HT1080 (cell line): Measurements from ENCODE around the gene PXN. TPM values are rescaled to one million over a fixed set of nuclear protein-coding genes. Genes with fewer than 3 reads are reported as not detected.
"Not testable (repeated sequence)": the region's sequence is repeated elsewhere in the genome, so short reads cannot be mapped to it uniquely, and the experiment has no call there.

Experiments
- DNase-seq: peaks from one replicate; pipeline ENCODE4 v3.0.0-alpha.2; 2015; ENCODE audit warnings: low read depth
- total RNA-seq: library from RNA; depleted of rRNA; stranded (reverse); fragments of >200 nt; shearing (Covaris generic); gene quantifications from 2 replicates; pipeline ENCODE4 v1.2.3, GENCODE V29; 2014

Gene PXN
- total RNA-seq, 1 experiment from 2014 or later = 238 TPM

GRCh38 chr12:120242275-120242799, 23.2 kb downstream of the PXN start:
- no peak for DNase-seq

- no peak for DNase-seq
These were observed 23.8 kb downstream of the PXN start for GRCh38 chr12:120241561-120242274.

- DNase-seq = no peak
These were observed 25.1 kb downstream of the PXN start for GRCh38 chr12:120240495-120240833.

GRCh38 chr12:120239776-120240494, 25.6 kb downstream of the PXN start:
- DNase-seq = no peak

GRCh38 chr12:120238839-120239445, 26.6 kb downstream of the PXN start:
- peak; percentile 44 for DNase-seq

GRCh38 chr12:120238217-120238616, 27.3 kb downstream of the PXN start:
- DNase-seq = no peak

GRCh38 chr12:120237360-120238171, 28.0 kb downstream of the PXN start:
- peak; percentile 87 for DNase-seq

- not testable (repeated sequence) for DNase-seq
These were observed 28.7 kb downstream of the PXN start for GRCh38 chr12:120236809-120237208.

- DNase-seq = no peak
These were observed 29.9 kb downstream of the PXN start for GRCh38 chr12:120235369-120236323.

GRCh38 chr12:120234643-120235368, 30.7 kb downstream of the PXN start:
- peak; percentile 98 for DNase-seq

- DNase-seq = peak; percentile 100
These were observed 34.1 kb downstream of the PXN start for GRCh38 chr12:120231316-120232011.

- no peak for DNase-seq
These were observed 34.6 kb downstream of the PXN start for GRCh38 chr12:120230974-120231315.

GRCh38 chr12:120230326-120230973, 35.1 kb downstream of the PXN start:
- DNase-seq = peak; percentile 95

GRCh38 chr12:120229487-120230325, 35.8 kb downstream of the PXN start:
- peak; percentile 60 for DNase-seq

GRCh38 chr12:120229071-120229486, 36.5 kb downstream of the PXN start:
- peak; percentile 58 for DNase-seq

GRCh38 chr12:120228291-120229070, 37.0 kb downstream of the PXN start:
- DNase-seq = peak; percentile 79

GRCh38 chr12:120228041-120228290, 37.6 kb downstream of the PXN start:
- no peak for DNase-seq
